Measurements from ENCODE around the gene BCL2L11.

DNA sequence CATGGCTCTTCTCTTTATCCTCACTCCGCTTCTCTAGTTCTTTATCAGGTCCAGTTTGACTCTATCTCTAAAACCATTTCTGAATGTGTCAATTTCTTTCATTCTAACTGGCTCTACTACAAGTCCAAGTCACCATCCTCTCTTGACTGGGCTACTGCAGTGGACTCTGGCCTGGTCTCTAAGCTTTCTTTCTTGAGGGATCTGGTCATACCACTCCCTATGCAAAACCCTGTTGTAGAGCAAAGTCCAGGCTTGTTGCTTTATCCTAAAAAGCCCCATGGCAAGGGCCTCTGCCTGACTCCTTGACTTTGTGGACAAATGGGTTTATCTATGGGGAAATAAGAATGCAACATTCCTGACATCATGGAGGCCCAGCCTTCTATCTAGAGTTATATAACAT is 87.1 kb downstream of the BCL2L11 start:
- TF ChIP-seq GATA2 (IDR thresholded peaks at IDR 0.05; ENCODE audit: low read depth, low read length): no peak
- no peak for TF ChIP-seq GATA3 (IDR thresholded peaks at IDR 0.05; ENCODE audit: low read depth, low read length)
